ENCODE measurements around the gene DNAH3. TPM values are rescaled to one million over a fixed set of nuclear protein-coding genes. Genes with fewer than 3 reads are reported as not detected.

The DNAH3 gene
- total and polyA plus RNA-seq, 2 of the 13 experiments (the other 11 are each of a cell fraction or from before 2014, with no cell fraction given): 0.07 to 0.08 TPM

DNA sequence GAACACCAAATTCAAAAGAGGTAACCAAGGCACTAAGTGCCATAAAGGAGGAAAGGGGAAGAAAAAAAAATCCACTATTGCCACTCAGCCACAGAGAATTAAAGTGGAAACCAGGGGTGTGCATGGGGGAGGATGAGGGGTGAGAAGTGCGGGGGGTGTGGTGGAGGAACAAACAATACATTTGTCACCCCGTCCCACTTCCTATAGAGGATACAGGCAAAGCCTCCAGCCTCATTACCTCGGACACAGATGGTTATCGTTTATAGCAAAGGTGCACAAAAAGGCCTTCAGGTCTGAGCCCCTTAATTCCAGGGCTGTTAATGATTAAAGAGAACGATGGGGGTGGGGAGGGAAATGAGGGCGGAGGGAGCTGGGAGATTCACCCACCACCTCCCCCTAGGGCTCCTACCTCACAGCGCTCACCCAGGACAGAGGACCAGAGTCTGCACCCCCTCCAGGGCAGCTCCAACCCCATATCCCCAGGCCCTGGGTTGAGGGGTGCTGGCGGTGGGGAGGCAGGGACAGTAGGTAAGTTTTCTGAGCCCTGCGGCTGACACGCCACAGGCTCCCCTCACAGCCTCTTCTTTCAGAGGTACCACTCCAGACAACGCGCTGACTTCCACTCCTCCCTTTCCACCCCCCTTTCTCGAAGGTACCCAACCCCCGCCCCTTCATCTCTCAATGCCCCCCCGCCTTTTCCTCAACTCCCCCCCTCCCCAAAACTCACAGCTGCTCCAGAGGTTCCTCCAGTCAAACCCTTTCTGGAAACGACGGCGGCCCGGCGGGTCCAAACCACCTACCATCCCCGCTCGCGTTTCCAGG is 251.0 kb downstream of the DNAH3 start (continued):
- TF ChIP-seq, protein P1, sequence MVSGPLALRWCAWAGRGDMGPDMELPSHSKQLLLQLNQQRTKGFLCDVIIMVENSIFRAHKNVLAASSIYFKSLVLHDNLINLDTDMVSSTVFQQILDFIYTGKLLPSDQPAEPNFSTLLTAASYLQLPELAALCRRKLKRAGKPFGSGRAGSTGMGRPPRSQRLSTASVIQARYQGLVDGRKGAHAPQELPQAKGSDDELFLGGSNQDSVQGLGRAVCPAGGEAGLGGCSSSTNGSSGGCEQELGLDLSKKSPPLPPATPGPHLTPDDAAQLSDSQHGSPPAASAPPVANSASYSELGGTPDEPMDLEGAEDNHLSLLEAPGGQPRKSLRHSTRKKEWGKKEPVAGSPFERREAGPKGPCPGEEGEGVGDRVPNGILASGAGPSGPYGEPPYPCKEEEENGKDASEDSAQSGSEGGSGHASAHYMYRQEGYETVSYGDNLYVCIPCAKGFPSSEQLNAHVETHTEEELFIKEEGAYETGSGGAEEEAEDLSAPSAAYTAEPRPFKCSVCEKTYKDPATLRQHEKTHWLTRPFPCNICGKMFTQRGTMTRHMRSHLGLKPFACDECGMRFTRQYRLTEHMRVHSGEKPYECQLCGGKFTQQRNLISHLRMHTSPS (CRISPR knock-in tag; IDR thresholded peaks at IDR 0.05; ENCODE audit: low read depth): peak; percentile 40; the same call in 1 of the 2 replicates
- TF ChIP-seq ARNT2 (CRISPR knock-in tag; IDR thresholded peaks at IDR 0.05; ENCODE audit: low read depth): peak; percentile 77
- peak; percentile 42 for TF ChIP-seq HDAC2 (CRISPR knock-in tag; IDR thresholded peaks at IDR 0.05)
- peak; percentile 53 for TF ChIP-seq ERF (CRISPR knock-in tag; IDR thresholded peaks at IDR 0.05)
- no peak for TF ChIP-seq ZNF644 (CRISPR knock-in tag; IDR thresholded peaks at IDR 0.05; ENCODE audit: low read depth)
- TF ChIP-seq ZNF224 (CRISPR knock-in tag; IDR thresholded peaks at IDR 0.05): peak; percentile 4; the same call in 1 of the 2 replicates
- peak; percentile 84 for TF ChIP-seq KDM5A (IDR thresholded peaks at IDR 0.05; ENCODE audit: borderline replicate concordance, low read length)
- TF ChIP-seq, protein P2, sequence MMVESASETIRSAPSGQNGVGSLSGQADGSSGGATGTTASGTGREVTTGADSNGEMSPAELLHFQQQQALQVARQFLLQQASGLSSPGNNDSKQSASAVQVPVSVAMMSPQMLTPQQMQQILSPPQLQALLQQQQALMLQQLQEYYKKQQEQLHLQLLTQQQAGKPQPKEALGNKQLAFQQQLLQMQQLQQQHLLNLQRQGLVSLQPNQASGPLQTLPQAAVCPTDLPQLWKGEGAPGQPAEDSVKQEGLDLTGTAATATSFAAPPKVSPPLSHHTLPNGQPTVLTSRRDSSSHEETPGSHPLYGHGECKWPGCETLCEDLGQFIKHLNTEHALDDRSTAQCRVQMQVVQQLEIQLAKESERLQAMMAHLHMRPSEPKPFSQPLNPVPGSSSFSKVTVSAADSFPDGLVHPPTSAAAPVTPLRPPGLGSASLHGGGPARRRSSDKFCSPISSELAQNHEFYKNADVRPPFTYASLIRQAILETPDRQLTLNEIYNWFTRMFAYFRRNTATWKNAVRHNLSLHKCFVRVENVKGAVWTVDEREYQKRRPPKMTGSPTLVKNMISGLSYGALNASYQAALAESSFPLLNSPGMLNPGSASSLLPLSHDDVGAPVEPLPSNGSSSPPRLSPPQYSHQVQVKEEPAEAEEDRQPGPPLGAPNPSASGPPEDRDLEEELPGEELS (CRISPR knock-in tag; IDR thresholded peaks at IDR 0.05): no peak; the same call in none of the 2 replicates
- TF ChIP-seq, protein P3, sequence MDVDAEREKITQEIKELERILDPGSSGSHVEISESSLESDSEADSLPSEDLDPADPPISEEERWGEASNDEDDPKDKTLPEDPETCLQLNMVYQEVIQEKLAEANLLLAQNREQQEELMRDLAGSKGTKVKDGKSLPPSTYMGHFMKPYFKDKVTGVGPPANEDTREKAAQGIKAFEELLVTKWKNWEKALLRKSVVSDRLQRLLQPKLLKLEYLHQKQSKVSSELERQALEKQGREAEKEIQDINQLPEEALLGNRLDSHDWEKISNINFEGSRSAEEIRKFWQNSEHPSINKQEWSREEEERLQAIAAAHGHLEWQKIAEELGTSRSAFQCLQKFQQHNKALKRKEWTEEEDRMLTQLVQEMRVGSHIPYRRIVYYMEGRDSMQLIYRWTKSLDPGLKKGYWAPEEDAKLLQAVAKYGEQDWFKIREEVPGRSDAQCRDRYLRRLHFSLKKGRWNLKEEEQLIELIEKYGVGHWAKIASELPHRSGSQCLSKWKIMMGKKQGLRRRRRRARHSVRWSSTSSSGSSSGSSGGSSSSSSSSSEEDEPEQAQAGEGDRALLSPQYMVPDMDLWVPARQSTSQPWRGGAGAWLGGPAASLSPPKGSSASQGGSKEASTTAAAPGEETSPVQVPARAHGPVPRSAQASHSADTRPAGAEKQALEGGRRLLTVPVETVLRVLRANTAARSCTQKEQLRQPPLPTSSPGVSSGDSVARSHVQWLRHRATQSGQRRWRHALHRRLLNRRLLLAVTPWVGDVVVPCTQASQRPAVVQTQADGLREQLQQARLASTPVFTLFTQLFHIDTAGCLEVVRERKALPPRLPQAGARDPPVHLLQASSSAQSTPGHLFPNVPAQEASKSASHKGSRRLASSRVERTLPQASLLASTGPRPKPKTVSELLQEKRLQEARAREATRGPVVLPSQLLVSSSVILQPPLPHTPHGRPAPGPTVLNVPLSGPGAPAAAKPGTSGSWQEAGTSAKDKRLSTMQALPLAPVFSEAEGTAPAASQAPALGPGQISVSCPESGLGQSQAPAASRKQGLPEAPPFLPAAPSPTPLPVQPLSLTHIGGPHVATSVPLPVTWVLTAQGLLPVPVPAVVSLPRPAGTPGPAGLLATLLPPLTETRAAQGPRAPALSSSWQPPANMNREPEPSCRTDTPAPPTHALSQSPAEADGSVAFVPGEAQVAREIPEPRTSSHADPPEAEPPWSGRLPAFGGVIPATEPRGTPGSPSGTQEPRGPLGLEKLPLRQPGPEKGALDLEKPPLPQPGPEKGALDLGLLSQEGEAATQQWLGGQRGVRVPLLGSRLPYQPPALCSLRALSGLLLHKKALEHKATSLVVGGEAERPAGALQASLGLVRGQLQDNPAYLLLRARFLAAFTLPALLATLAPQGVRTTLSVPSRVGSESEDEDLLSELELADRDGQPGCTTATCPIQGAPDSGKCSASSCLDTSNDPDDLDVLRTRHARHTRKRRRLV (CRISPR knock-in tag; IDR thresholded peaks at IDR 0.05): 0 out of 2 replicates have a peak, but pooled peaks have one; percentile 23
- TF ChIP-seq ELF4 (CRISPR knock-in tag; IDR thresholded peaks at IDR 0.05; ENCODE audit: borderline replicate concordance): 0 out of 2 replicates have a peak, but pooled peaks have one; percentile 71
- TF ChIP-seq, protein P4, sequence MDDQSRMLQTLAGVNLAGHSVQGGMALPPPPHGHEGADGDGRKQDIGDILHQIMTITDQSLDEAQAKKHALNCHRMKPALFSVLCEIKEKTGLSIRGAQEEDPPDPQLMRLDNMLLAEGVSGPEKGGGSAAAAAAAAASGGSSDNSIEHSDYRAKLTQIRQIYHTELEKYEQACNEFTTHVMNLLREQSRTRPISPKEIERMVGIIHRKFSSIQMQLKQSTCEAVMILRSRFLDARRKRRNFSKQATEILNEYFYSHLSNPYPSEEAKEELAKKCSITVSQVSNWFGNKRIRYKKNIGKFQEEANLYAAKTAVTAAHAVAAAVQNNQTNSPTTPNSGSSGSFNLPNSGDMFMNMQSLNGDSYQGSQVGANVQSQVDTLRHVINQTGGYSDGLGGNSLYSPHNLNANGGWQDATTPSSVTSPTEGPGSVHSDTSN (CRISPR knock-in tag; IDR thresholded peaks at IDR 0.05; ENCODE audit: borderline replicate concordance): 0 out of 2 replicates have a peak, but pooled peaks have one; percentile 8
- peak; percentile 66; the same call in 1 of the 2 replicates for TF ChIP-seq ZNF710 (CRISPR knock-in tag; IDR thresholded peaks at IDR 0.05; ENCODE audit: borderline replicate concordance)
- TF ChIP-seq HNF4A (CRISPR knock-in tag; IDR thresholded peaks at IDR 0.05): peak; percentile 12; the same call in 1 of the 2 replicates
- TF ChIP-seq GFI1 (CRISPR knock-in tag; IDR thresholded peaks at IDR 0.05; ENCODE audit: borderline replicate concordance): peak; percentile 47; the same call in 1 of the 2 replicates

Data from HepG2 (cell line).